Stimulated activated CD8-positive, alpha-beta memory T cell treated with anti-CD3 and anti-CD28 coated beads, Interleukin-7, amount 100 ng/mL, for 24 hours (primary cell): ENCODE measurements around the gene RWDD4.

Experiments
- DNase-seq: peaks from one replicate; pipeline ENCODE4 v3.0.0-alpha.2; 2020; ENCODE audit warnings: low read depth

The RWDD4 gene

GRCh38 chr4:183600189-183600685, 58.7 kb downstream of the RWDD4 start:
- DNase-seq: no peak

GRCh38 chr4:183599690-183600089, 59.3 kb downstream of the RWDD4 start:
- DNase-seq: no peak

DNA sequence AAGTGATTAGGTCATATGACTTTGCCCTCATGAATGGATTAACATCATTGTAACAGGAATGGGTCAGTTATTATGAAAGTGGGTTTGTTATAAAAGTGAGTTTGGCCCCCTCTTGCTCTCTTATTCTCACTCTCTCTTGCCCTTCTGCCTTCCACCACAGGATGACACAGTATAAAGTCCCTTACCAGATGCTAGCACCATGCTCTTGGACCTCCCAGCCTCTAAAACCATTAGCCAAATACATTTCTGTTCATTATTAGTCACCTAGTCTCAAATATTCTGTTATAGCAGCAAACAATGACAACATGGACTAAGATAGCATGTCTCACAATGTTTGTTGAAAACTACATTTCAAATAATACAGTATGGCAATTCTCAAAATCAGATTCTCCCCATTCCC, 59.7 kb downstream of the RWDD4 start:
- no peak for DNase-seq

DNA sequence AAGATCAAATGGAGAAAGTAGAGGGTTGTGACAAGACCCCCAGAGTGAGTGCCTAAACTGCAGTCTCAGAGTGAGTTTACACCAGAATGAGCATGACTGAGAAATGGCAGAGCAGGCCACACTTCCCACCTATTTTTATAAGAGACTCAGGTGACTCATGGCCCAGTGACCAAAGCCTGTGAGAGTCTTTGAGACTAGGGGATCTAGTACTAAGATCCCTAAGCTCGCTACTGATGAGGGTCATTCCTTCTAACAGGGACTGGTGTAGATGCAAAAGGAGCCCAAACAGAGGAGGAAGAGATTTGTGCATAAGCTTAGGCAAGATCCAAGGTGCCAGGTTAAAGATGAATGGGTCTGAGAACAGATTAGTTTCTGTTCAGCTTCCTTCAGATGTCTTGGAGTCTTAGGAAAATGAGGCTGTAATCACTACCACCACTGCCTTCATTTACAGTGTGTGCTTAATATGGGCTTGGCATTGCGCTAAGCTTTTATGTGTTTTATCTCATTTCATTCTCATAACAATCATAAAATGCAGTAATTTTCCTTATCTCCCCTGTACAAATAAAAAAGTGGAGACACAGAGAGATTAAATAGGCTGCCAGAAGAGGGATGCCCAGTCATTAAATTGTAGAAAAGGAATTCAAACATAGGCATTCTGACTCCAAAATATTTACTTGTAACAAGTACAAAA, 62.8 kb downstream of the RWDD4 start:
- no peak for DNase-seq

- DNase-seq: no peak
Measured at GRCh38 chr4:183594823-183595222, 64.2 kb downstream of the RWDD4 start.

- DNase-seq: no peak
Measured at GRCh38 chr4:183591301-183591700, 67.7 kb downstream of the RWDD4 start.
